Neural cell (in vitro differentiated cells): ENCODE data around the gene MGAT5B. TPM values are rescaled to one million over a fixed set of nuclear protein-coding genes. Genes with fewer than 3 reads are reported as not detected.

Experiments used
- H2AFZ ChIP-seq: fragments of 200-600, 300-800 bp; sonication (generic), shearing (Covaris generic); 2 replicates; pipeline ENCODE4 v1.6.0; 2014; ENCODE audit warnings: low read depth, mild to moderate bottlenecking, antibody characterized with exemption, low read length, moderate library complexity
- H3F3A ChIP-seq: fragments of 200-600 bp; shearing (Covaris generic); 2 replicates; pipeline ENCODE4 v1.6.1; 2016; ENCODE audit warnings: mild to moderate bottlenecking, moderate library complexity, mixed read lengths, antibody characterized with exemption, low read length; ENCODE audit not compliant: insufficient read depth, poor library complexity, severe bottlenecking
- H3K27ac ChIP-seq: fragments of 200-600, 300-800 bp; sonication (generic), shearing (Covaris generic); 2 replicates; pipeline ENCODE4 v1.5.1; 2014; ENCODE audit warnings: mild to moderate bottlenecking, low read length, moderate library complexity
- H3K27me3 ChIP-seq: fragments of 300-800, 200-600 bp; sonication (generic), shearing (Covaris generic); 2 replicates; pipeline ENCODE4 v1.6.0; 2014; ENCODE audit warnings: mild to moderate bottlenecking, low read depth, low read length, moderate library complexity; ENCODE audit not compliant: insufficient read depth
- H3K36me3 ChIP-seq: fragments of 300-800, 200-600 bp; sonication (generic), shearing (Covaris generic); 2 replicates; pipeline ENCODE4 v1.5.1; 2014; ENCODE audit warnings: mild to moderate bottlenecking, antibody characterized with exemption, low read length, moderate library complexity; ENCODE audit not compliant: insufficient read depth
- H3K4me2 ChIP-seq: fragments of 300-800, 200-600 bp; sonication (generic), shearing (Covaris generic); 2 replicates; pipeline ENCODE4 v1.6.0; 2014; ENCODE audit warnings: mild to moderate bottlenecking, low read length
- H3K4me3 ChIP-seq: fragments of 300-800, 200-600 bp; sonication (generic), shearing (Covaris generic); 2 replicates; pipeline ENCODE4 v1.5.1; 2014; ENCODE audit warnings: mild to moderate bottlenecking, low read length, moderate library complexity
- H3K79me2 ChIP-seq: fragments of 200-600 bp; shearing (Covaris generic); replicated peaks from 2 replicates; pipeline ENCODE4 v1.6.0; 2014; ENCODE audit warnings: mild to moderate bottlenecking, low read length, moderate library complexity; ENCODE audit not compliant: insufficient read depth
- H3K9ac ChIP-seq: fragments of 300-800, 200-600 bp; sonication (generic), shearing (Covaris generic); 2 replicates; pipeline ENCODE4 v1.6.1; 2016; ENCODE audit warnings: mild to moderate bottlenecking, low read length, mixed read lengths
- H3K9me2 ChIP-seq: fragments of 200-600 bp; shearing (Covaris generic); 2 replicates; pipeline ENCODE4 v1.6.1; 2016; ENCODE audit warnings: mild to moderate bottlenecking, low read length, mixed read lengths; ENCODE audit not compliant: insufficient read depth
- H3K9me3 ChIP-seq: fragments of 200-600, 300-800 bp; sonication (generic), shearing (Covaris generic); 2 replicates; pipeline ENCODE4 v1.6.1; 2016; ENCODE audit warnings: mild to moderate bottlenecking, mixed run types, low read length, moderate library complexity, mixed read lengths
- H4K20me1 ChIP-seq: fragments of 200-600 bp; shearing (Covaris generic); 2 replicates; pipeline ENCODE4 v1.6.1; 2016; ENCODE audit warnings: mild to moderate bottlenecking, mixed run types; ENCODE audit not compliant: insufficient read depth
- CTCF ChIP-seq: fragments of 450-650 bp; IDR thresholded peaks from 2 replicates; pipeline ENCODE4 v1.5.1; 2014; ENCODE audit warnings: antibody characterized with exemption, mild to moderate bottlenecking, moderate library complexity; ENCODE audit not compliant: poor library complexity, severe bottlenecking
- EP300 ChIP-seq: fragments of 450-650 bp; conservative IDR thresholded peaks from 2 replicates; pipeline ENCODE4 v1.6.1; 2014; ENCODE audit warnings: antibody characterized with exemption, mild to moderate bottlenecking, moderate library complexity; ENCODE audit not compliant: poor library complexity, severe bottlenecking
- EZH2 ChIP-seq: fragments of 200-600, 300-800 bp; shearing (Covaris generic), sonication (generic); IDR thresholded peaks from 2 replicates; pipeline ENCODE4 v1.6.1; 2014; ENCODE audit warnings: antibody characterized with exemption, low read length, borderline replicate concordance, mild to moderate bottlenecking; ENCODE audit not compliant: insufficient read depth, poor library complexity, severe bottlenecking
- MXI1 ChIP-seq: fragments of 450-650 bp; conservative IDR thresholded peaks from 2 replicates; pipeline ENCODE4 v1.6.1; 2014; ENCODE audit warnings: antibody characterized with exemption, mild to moderate bottlenecking; ENCODE audit not compliant: poor library complexity, severe bottlenecking
- POLR2AphosphoS5 ChIP-seq: IDR thresholded peaks from 2 replicates; pipeline ENCODE4 v1.6.1; 2012
- REST ChIP-seq: IDR thresholded peaks from 2 replicates; pipeline ENCODE4 v1.6.1; 2012; ENCODE audit warnings: borderline replicate concordance
- TAF1 ChIP-seq: IDR thresholded peaks from 2 replicates; pipeline ENCODE4 v1.6.1; 2012; ENCODE audit warnings: low read depth
- polyA plus RNA-seq: library from polyadenylated mRNA; depleted of rRNA; stranded (reverse); fragments of >200 nt; gene quantifications from 2 replicates; pipeline ENCODE4 v1.2.3, GENCODE V29; 2014

MGAT5B gene
- polyA plus RNA-seq, 1 donor from 2014 or later, result 8.8 TPM

GRCh38 chr17:76914937-76915336, 46.7 kb downstream of the MGAT5B start:
- Histone ChIP-seq H3K36me3 (no peaks in the 10 kb centered on the region), H3K9me3 (no peaks in the 10 kb centered on the region), H4K20me1 (no peaks in the 10 kb centered on the region), H3F3A (no peaks in the 10 kb centered on the region), H3K4me2 (no peak overlapping the region), H3K27ac (no peak overlapping the region), H3K79me2 (no peaks in the 10 kb centered on the region), H3K9ac (no peak overlapping the region), H3K27me3 (no peaks in the 10 kb centered on the region), H3K9me2 (no peaks in the 10 kb centered on the region), H3K4me3 (no peak overlapping the region), H2AFZ (no peak overlapping the region)
- TF ChIP-seq REST (no peak), TAF1 (no peak), EP300 (no peak), CTCF (no peak), POLR2AphosphoS5 (no peak), EZH2 (no peak), MXI1 (no peak)

- Histone ChIP-seq H3K27ac (no peak overlapping the region), H3K4me2 (no peak overlapping the region), H3K4me3 (no peak overlapping the region), H3F3A (no peaks in the 10 kb centered on the region), H4K20me1 (no peaks in the 10 kb centered on the region), H3K9ac (no peak overlapping the region), H3K9me2 (no peaks in the 10 kb centered on the region), H3K79me2 (no peaks in the 10 kb centered on the region), H3K27me3 (no peaks in the 10 kb centered on the region), H3K36me3 (no peaks in the 10 kb centered on the region), H2AFZ (no peak overlapping the region), H3K9me3 (no peaks in the 10 kb centered on the region)
- TF ChIP-seq CTCF, result no peak
These were observed 47.8 kb downstream of the MGAT5B start for GRCh38 chr17:76915840-76916510.
